Measurements from ENCODE around the gene BAG3.

BAG3 gene

GRCh38 chr10:119667562-119668328 is 16.6 kb downstream of the BAG3 start:
- DNase-seq = no peak

DNA sequence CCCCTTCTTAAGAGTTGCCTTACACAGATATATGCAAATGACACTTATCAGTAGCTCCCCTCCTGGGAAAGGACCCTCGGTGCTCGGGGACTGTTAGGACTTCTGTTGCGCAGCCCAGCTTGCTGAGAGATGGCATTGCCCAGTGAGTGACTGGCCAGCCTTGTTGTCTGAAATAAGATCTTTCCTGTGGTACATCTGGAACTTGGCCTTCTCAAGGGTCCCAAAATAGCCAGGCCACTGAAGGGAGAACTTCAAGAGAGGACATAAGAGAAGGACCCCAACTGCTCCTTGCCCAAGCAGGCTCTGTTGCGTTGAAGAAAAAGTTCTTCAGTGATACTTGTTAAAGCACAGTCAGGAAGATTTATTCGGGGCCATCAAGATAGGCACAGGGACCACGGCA is 17.3 kb downstream of the BAG3 start:
- no peak for DNase-seq

- no peak for DNase-seq
Measured at GRCh38 chr10:119669331-119669730, 18.2 kb downstream of the BAG3 start.

DNA sequence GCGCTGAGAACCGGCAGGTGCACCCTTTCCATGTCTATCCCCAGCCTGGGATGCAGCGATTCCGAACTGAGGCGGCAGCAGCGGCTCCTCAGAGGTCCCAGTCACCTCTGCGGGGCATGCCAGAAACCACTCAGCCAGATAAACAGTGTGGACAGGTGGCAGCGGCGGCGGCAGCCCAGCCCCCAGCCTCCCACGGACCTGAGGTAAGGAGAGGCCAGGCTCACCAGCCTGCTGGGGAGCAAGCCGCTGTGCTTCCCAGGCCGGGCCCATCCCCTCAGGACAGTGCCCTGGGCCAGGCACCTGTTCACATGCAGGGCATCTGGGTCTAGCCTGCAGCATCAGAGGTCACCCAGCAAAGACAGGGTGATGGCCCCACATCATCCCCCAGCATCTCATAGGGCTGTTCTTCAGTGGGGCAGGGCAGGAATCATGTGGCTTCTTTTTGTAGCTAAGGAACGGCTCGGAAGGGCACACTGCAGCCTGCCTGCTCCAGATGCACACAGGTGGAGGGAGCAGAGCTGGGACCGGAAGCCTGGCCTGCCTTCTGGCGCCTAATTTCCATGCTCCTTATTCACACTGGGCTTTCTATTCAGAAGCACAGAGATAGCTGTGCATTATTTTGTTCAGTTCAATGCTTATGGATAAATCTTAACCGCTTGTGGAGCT is 18.9 kb downstream of the BAG3 start:
- no peak for DNase-seq

- no peak for DNase-seq
Measured at GRCh38 chr10:119670717-119671116, 19.5 kb downstream of the BAG3 start.

GRCh38 chr10:119671381-119671780 is 20.2 kb downstream of the BAG3 start:
- no peak for DNase-seq

DNA sequence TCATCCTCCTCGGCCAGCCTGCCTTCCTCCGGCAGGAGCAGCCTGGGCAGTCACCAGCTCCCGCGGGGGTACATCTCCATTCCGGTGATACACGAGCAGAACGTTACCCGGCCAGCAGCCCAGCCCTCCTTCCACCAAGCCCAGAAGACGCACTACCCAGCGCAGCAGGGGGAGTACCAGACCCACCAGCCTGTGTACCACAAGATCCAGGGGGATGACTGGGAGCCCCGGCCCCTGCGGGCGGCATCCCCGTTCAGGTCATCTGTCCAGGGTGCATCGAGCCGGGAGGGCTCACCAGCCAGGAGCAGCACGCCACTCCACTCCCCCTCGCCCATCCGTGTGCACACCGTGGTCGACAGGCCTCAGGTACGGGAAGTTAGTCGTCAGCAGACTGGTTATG is 21.1 kb downstream of the BAG3 start:
- no peak for DNase-seq

- no peak for DNase-seq
Measured at GRCh38 chr10:119673271-119673670, 22.1 kb downstream of the BAG3 start.

GRCh38 chr10:119675483-119676170 is 24.4 kb downstream of the BAG3 start:
- no peak for DNase-seq

DNA sequence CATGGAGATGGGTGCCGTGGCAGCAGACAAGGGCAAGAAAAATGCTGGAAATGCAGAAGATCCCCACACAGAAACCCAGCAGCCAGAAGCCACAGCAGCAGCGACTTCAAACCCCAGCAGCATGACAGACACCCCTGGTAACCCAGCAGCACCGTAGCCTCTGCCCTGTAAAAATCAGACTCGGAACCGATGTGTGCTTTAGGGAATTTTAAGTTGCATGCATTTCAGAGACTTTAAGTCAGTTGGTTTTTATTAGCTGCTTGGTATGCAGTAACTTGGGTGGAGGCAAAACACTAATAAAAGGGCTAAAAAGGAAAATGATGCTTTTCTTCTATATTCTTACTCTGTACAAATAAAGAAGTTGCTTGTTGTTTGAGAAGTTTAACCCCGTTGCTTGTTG is 25.9 kb downstream of the BAG3 start:
- no peak for DNase-seq

GRCh38 chr10:119677904-119678755 is 26.9 kb downstream of the BAG3 start:
- no peak for DNase-seq

GRCh38 chr10:119679480-119679829 is 28.3 kb downstream of the BAG3 start:
- DNase-seq = no peak

- DNase-seq = no peak
Measured at GRCh38 chr10:119680050-119680449, 28.9 kb downstream of the BAG3 start.

DNA sequence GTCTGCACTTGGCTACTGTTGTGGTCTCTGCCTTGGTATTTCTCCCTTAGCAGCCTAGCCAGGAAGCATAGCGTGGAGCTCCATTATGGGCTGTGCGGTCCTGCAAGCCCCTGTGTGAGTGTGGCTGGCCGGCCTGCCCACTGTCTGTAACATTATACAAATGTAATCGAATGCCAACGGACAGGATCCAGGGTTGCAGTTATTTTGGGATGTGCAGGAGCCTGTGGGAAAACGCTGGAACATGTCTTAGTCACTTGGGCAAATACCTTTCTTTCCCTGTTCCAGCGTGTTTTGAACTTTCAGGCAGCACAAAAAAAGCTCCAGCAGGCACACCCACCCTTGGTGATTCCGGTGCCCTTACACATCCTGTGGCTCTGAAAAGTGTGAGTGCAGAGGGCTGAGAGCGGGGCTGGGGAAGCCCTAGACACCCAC is 29.5 kb downstream of the BAG3 start:
- DNase-seq = no peak

DNA sequence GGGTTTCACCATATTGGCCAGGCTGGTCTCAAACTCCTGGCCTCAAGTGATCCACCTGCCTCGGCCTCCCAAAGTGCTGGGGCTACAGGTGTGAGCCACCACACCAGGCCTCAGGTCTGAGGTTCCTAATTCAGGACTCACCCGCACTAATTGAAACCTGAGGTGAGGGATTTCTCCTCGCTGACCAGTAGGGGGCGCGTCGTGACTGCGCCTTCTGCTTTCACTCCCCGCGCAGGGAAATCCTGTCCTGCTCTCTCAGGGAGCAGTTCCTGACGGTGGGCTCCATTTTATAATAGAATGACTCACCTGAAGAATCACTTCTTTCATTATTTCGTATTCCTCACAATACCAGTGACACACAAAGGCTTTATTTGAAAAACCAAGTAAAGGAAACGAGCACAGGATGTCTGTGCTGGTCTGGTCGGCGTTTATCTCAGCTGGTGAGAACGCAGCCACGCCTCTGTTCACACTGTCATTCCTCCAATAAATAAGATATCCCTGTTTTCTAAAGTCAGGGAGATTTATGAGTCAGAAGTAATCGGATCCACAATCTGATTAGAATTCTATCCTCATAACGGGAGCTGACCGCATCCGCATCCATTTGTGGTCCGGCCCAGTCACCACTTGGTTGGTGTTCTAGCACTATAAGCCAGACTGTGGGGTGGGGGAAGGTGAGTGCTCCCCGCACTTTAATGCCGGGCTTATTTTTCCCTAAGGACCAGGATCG is 35.4 kb downstream of the BAG3 start:
- DNase-seq = peak; percentile 60

- DNase-seq = no peak
Measured at GRCh38 chr10:119687192-119688032, 36.2 kb downstream of the BAG3 start.

DNA sequence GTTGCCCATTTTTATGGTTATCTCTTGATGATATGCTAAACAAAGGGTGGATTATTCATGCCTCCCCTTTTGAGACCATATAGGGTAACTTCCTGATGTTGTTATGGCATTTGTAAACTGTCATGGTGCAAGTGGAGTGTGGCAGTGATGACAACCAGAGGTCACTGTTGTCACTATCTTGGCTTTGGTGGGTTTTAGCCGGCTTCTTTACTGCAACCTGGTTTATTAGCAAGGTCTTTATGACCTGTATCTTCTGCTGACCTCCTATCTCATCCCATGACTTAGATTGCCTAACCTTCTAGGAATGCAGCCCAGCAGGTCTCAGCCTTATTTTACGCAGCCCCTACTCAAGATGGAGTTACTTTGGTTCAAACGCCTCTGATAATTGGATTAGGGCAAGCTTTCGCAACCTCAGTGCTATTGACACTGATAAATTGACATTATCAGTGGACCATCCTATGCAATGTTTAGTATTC is 36.9 kb downstream of the BAG3 start:
- no peak for DNase-seq

GRCh38 chr10:119689016-119689580 is 37.9 kb downstream of the BAG3 start:
- DNase-seq = no peak

DNA sequence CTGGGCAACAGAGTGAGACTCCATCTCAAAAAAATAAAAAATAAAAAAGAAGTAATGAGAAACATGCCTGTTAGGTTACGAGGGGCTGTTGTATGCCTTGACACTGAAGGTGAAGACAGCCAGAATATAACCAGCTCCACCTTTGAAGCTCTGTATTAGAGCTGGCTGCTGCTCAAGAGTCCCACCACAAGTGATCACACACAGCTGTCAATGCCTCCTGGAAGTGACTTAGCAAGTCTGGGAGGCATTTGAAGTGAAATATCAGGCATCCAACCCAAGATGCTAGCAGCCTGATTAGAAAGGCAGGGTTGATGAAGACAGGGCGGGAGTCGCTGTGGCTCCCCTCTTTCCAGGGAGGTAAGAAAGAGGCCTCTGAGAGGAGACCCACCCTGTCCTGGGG is 40.5 kb downstream of the BAG3 start:
- no peak for DNase-seq

- no peak for DNase-seq
Measured at GRCh38 chr10:119693262-119693957, 42.2 kb downstream of the BAG3 start.
